WTC11 (cell line): ENCODE results near the gene ZNF414. TPM values are rescaled to one million over a fixed set of nuclear protein-coding genes. Genes with fewer than 3 reads are reported as not detected.

Experiments used
- ATAC-seq: fragments of 200-7000 bp; cut with Tn5 transposase; 2 replicates; pipeline ENCODE4 v1.10.0; 2021; ENCODE audit warnings: mild to moderate bottlenecking, moderate library complexity
- CTCF ChIA-PET: fragments of 300-600 bp; sonication (Branson Sonifier 250); formaldehyde crosslinking; loops from one replicate; lab custom pipeline; 2021; ENCODE audit warnings: antibody characterized with exemption; lab: Charles Lee
- POLR2A ChIA-PET: fragments of 350-600 bp; sonication (Branson Sonifier 250); formaldehyde crosslinking; loops from one replicate; lab custom pipeline; 2021; ENCODE audit warnings: antibody characterized with exemption; lab: Charles Lee
- DNase-seq: peaks from one replicate; pipeline ENCODE4 v3.0.0; 2021; ENCODE audit warnings: low spot score
- H3K27ac Mint-ChIP-seq: 2 replicates; pipeline ENCODE4 v1.8.0; 2021; ENCODE audit warnings: mixed read lengths
- H3K27me3 Mint-ChIP-seq: 2 replicates; pipeline ENCODE4 v1.8.0; 2021; ENCODE audit warnings: low read depth, mild to moderate bottlenecking, moderate library complexity, mixed read lengths
- H3K36me3 Mint-ChIP-seq: 2 replicates; pipeline ENCODE4 v1.8.0; 2021; ENCODE audit warnings: mixed read lengths
- H3K4me1 Mint-ChIP-seq: 2 replicates; pipeline ENCODE4 v1.8.0; 2022; ENCODE audit warnings: mixed read lengths
- H3K4me3 Mint-ChIP-seq: 2 replicates; pipeline ENCODE4 v1.8.0; 2021; ENCODE audit warnings: mild to moderate bottlenecking, moderate library complexity, mixed read lengths
- H3K9me3 Mint-ChIP-seq: 2 replicates; pipeline ENCODE4 v1.8.0; 2021; ENCODE audit warnings: mixed read lengths
- ATF1 ChIP-seq: sonication (generic); formaldehyde crosslinking; IDR thresholded peaks from 2 replicates; pipeline ENCODE4 v1.8.1; 2023; ENCODE audit warnings: mild to moderate bottlenecking, moderate library complexity, missing genetic modification reagents
- CREM ChIP-seq: sonication (generic); formaldehyde crosslinking; IDR thresholded peaks from 2 replicates; pipeline ENCODE4 v1.8.1; 2022; ENCODE audit warnings: mild to moderate bottlenecking, missing genetic modification reagents, moderate library complexity
- E2F4 ChIP-seq: sonication (generic); formaldehyde crosslinking; IDR thresholded peaks from 2 replicates; pipeline ENCODE4 v1.8.1; 2022; ENCODE audit warnings: low read depth, mild to moderate bottlenecking, moderate library complexity, missing genetic modification reagents, borderline replicate concordance
- ELF4 ChIP-seq: sonication (generic); formaldehyde crosslinking; IDR thresholded peaks from 2 replicates; pipeline ENCODE4 v1.8.1; 2022; ENCODE audit warnings: low read depth, mild to moderate bottlenecking, moderate library complexity, missing genetic modification reagents
- GRHL2 ChIP-seq: fragments of 250-450 bp; sonication (Bioruptor Pico); IDR thresholded peaks from 2 replicates; pipeline ENCODE4 v1.8.0; 2022; ENCODE audit warnings: mild to moderate bottlenecking, moderate library complexity; ENCODE audit not compliant: insufficient replicate concordance, severe bottlenecking
- IRF1 ChIP-seq: sonication (generic); formaldehyde crosslinking; IDR thresholded peaks from 2 replicates; pipeline ENCODE4 v1.8.0; 2023; ENCODE audit warnings: missing genetic modification reagents
- JUN ChIP-seq: sonication (generic); formaldehyde crosslinking; IDR thresholded peaks from 2 replicates; pipeline ENCODE4 v1.8.0; 2023; ENCODE audit warnings: mild to moderate bottlenecking, missing genetic modification reagents
- KAT7 ChIP-seq: sonication (generic); formaldehyde crosslinking; IDR thresholded peaks from 2 replicates; pipeline ENCODE4 v1.8.1; 2023; ENCODE audit warnings: missing genetic modification reagents, mild to moderate bottlenecking, borderline replicate concordance
- MAX ChIP-seq: sonication (generic); formaldehyde crosslinking; IDR thresholded peaks from 2 replicates; pipeline ENCODE4 v1.8.0; 2022; ENCODE audit warnings: mild to moderate bottlenecking, missing genetic modification reagents
- MLX ChIP-seq: sonication (generic); formaldehyde crosslinking; IDR thresholded peaks from 2 replicates; pipeline ENCODE4 v1.8.1; 2023; ENCODE audit warnings: mild to moderate bottlenecking, missing genetic modification reagents, moderate library complexity
- MXD4 ChIP-seq: fragments of 250-450 bp; sonication (Bioruptor Pico); IDR thresholded peaks from 2 replicates; pipeline ENCODE4 v1.8.0; 2021; ENCODE audit warnings: mild to moderate bottlenecking, moderate library complexity, borderline replicate concordance
- MYBL2 ChIP-seq: sonication (generic); formaldehyde crosslinking; IDR thresholded peaks from 2 replicates; pipeline ENCODE4 v1.8.1; 2023; ENCODE audit warnings: mild to moderate bottlenecking, moderate library complexity, missing genetic modification reagents
- NFE2L1 ChIP-seq: sonication (generic); formaldehyde crosslinking; IDR thresholded peaks from 2 replicates; pipeline ENCODE4 v1.8.1; 2023; ENCODE audit warnings: missing genetic modification reagents
- PRDM15 ChIP-seq: sonication (generic); formaldehyde crosslinking; IDR thresholded peaks from 2 replicates; pipeline ENCODE4 v1.8.0; 2022; ENCODE audit warnings: missing genetic modification reagents
- PREB ChIP-seq: sonication (generic); formaldehyde crosslinking; IDR thresholded peaks from 2 replicates; pipeline ENCODE4 v1.8.1; 2022; ENCODE audit warnings: mild to moderate bottlenecking, missing genetic modification reagents, moderate library complexity, borderline replicate concordance
- RORB ChIP-seq: fragments of 250-450 bp; sonication (Bioruptor Pico); IDR thresholded peaks from 2 replicates; pipeline ENCODE4 v1.9.0; 2021; ENCODE audit warnings: mild to moderate bottlenecking
- SMAD3 ChIP-seq: sonication (generic); formaldehyde crosslinking; IDR thresholded peaks from 2 replicates; pipeline ENCODE4 v1.8.0; 2022; ENCODE audit warnings: missing genetic modification reagents, mild to moderate bottlenecking, borderline replicate concordance
- SOX15 ChIP-seq: fragments of 250-450 bp; sonication (Bioruptor Pico); IDR thresholded peaks from 2 replicates; pipeline ENCODE4 v1.9.0; 2021; ENCODE audit warnings: mild to moderate bottlenecking
- TCF7 ChIP-seq: sonication (generic); formaldehyde crosslinking; IDR thresholded peaks from 2 replicates; pipeline ENCODE4 v1.8.0; 2022; ENCODE audit warnings: mild to moderate bottlenecking, low read depth, missing genetic modification reagents, moderate library complexity
- TEAD1 ChIP-seq: sonication (generic); formaldehyde crosslinking; IDR thresholded peaks from 2 replicates; pipeline ENCODE4 v1.8.0; 2022; ENCODE audit warnings: mild to moderate bottlenecking, missing genetic modification reagents
- TP53 ChIP-seq: sonication (generic); formaldehyde crosslinking; IDR thresholded peaks from 2 replicates; pipeline ENCODE4 v1.8.1; 2023; ENCODE audit warnings: mild to moderate bottlenecking, missing genetic modification reagents
- USF1 ChIP-seq: sonication (generic); formaldehyde crosslinking; IDR thresholded peaks from 2 replicates; pipeline ENCODE4 v1.8.0; 2022; ENCODE audit warnings: mild to moderate bottlenecking, missing genetic modification reagents
- ZBTB43 ChIP-seq: sonication (generic); formaldehyde crosslinking; IDR thresholded peaks from 2 replicates; pipeline ENCODE4 v1.8.1; 2023; ENCODE audit warnings: mild to moderate bottlenecking, missing genetic modification reagents
- ZNF121 ChIP-seq: sonication (generic); formaldehyde crosslinking; IDR thresholded peaks from 2 replicates; pipeline ENCODE4 v1.8.0; 2023; ENCODE audit warnings: missing genetic modification reagents
- ZNF317 ChIP-seq: sonication (generic); formaldehyde crosslinking; IDR thresholded peaks from 2 replicates; pipeline ENCODE4 v1.8.1; 2023; ENCODE audit warnings: low read depth, mild to moderate bottlenecking, moderate library complexity, missing genetic modification reagents, borderline replicate concordance
- ZSCAN18 ChIP-seq: fragments of 250-450 bp; sonication (Bioruptor Pico); IDR thresholded peaks from 2 replicates; pipeline ENCODE4 v2.1.2; 2022; ENCODE audit warnings: mild to moderate bottlenecking, moderate library complexity
- total RNA-seq: library from RNA; stranded (reverse); gene quantifications from 3 replicates; pipeline ENCODE4 v1.2.3, GENCODE V29; 2021

Gene ZNF414
- total RNA-seq, 1 experiment from 2014 or later, result 38.2 TPM

GRCh38 chr19:8468124-8468523 lies 45.8 kb downstream of the ZNF414 start (continued):
- TF ChIP-seq E2F4 (no peak), PRDM15 (no peak), RORB (CRISPR knock-in tag) (no peak), SMAD3 (no peak), CREM (no peak), MLX (CRISPR knock-in tag) (no peak), ZNF121 (CRISPR knock-in tag) (no peak), TCF7 (CRISPR knock-in tag) (no peak), TP53 (CRISPR knock-in tag) (no peak), MAX (CRISPR knock-in tag) (no peak), PREB (CRISPR knock-in tag) (no peak)
- TF ChIP-seq, all 79 proteins: peak for 0

- ATAC-seq (no peak), DNase-seq (no peak)
- POLR2A ChIA-PET, result no interaction called here
- Mint-ChIP-seq H3K27me3 (no peaks in the 10 kb centered on the region), H3K36me3 (peaks cover 87% of the 10 kb centered on the region), H3K9me3 (no peaks in the 10 kb centered on the region), H3K4me3 (no peak overlapping the region), H3K27ac (peak overlapping the region; percentile 52), H3K4me1 (peaks cover 18% of the 10 kb centered on the region)
- CTCF ChIA-PET, result interaction anchor here (0.6 kb wide), 2 partner anchors 19 to 227 kb away, joined by 3 read pairs; no protein-coding TSS in a partner anchor
- TF ChIP-seq MAX (CRISPR knock-in tag) (no peak), JUN (CRISPR knock-in tag) (no peak), USF1 (CRISPR knock-in tag) (no peak), MXD4 (CRISPR knock-in tag) (no peak), KAT7 (CRISPR knock-in tag) (no peak), IRF1 (CRISPR knock-in tag) (no peak), SOX15 (CRISPR knock-in tag) (no peak), ZBTB43 (no peak), ELF4 (CRISPR knock-in tag) (no peak), ATF1 (CRISPR knock-in tag) (no peak), GRHL2 (no peak), TCF7 (CRISPR knock-in tag) (no peak), ZSCAN18 (CRISPR knock-in tag) (no peak), MYBL2 (CRISPR knock-in tag) (no peak), TEAD1 (CRISPR knock-in tag) (no peak), NFE2L1 (CRISPR knock-in tag) (no peak), ZNF317 (no peak)
Measured at GRCh38 chr19:8466018-8466417, 47.9 kb downstream of the ZNF414 start.
